IPS-NIHi7 (cell line): ENCODE results near the gene SPECC1.
"Not testable (repeated sequence)": the region's sequence is repeated elsewhere in the genome, so short reads cannot be mapped to it uniquely, and the experiment has no call there.

Source experiments
- DNase-seq: peaks from one replicate; pipeline ENCODE4 v3.0.0; 2012; ENCODE audit warnings: mixed read lengths; ENCODE audit errors: extremely low spot score

SPECC1 gene

GRCh38 chr17:20207262-20207985 lies 198.3 kb downstream of the SPECC1 start:
- DNase-seq = no peak

GRCh38 chr17:20208717-20209116 lies 199.6 kb downstream of the SPECC1 start:
- DNase-seq = no peak

- DNase-seq = no peak
These were observed 201.0 kb downstream of the SPECC1 start for GRCh38 chr17:20210180-20210579.

GRCh38 chr17:20210614-20211013 lies 201.5 kb downstream of the SPECC1 start:
- DNase-seq = no peak

GRCh38 chr17:20211246-20211645 lies 202.1 kb downstream of the SPECC1 start:
- DNase-seq = no peak

- DNase-seq = no peak
These were observed 204.3 kb downstream of the SPECC1 start for GRCh38 chr17:20213449-20213848.

GRCh38 chr17:20214794-20215193 lies 205.6 kb downstream of the SPECC1 start:
- DNase-seq = no peak

GRCh38 chr17:20216154-20216815 lies 207.1 kb downstream of the SPECC1 start:
- DNase-seq = no peak

GRCh38 chr17:20216853-20217252 lies 207.7 kb downstream of the SPECC1 start:
- DNase-seq = no peak

- no peak for DNase-seq
These were observed 208.5 kb downstream of the SPECC1 start for GRCh38 chr17:20217677-20218076.

GRCh38 chr17:20218272-20218671 lies 209.1 kb downstream of the SPECC1 start:
- DNase-seq = no peak

- no peak for DNase-seq
These were observed 214.7 kb downstream of the SPECC1 start for GRCh38 chr17:20223808-20224328.

GRCh38 chr17:20224379-20224778 lies 215.2 kb downstream of the SPECC1 start:
- no peak for DNase-seq

- no peak for DNase-seq
These were observed 216.3 kb downstream of the SPECC1 start for GRCh38 chr17:20225162-20226115.

- peak; percentile 89 for DNase-seq
These were observed 217.8 kb downstream of the SPECC1 start for GRCh38 chr17:20226814-20227482.

GRCh38 chr17:20227720-20228370 lies 218.7 kb downstream of the SPECC1 start:
- not testable (repeated sequence) for DNase-seq

- DNase-seq = no peak
These were observed 219.3 kb downstream of the SPECC1 start for GRCh38 chr17:20228410-20228809.

GRCh38 chr17:20228860-20229259 lies 219.7 kb downstream of the SPECC1 start:
- no peak for DNase-seq

GRCh38 chr17:20230924-20231323 lies 221.8 kb downstream of the SPECC1 start:
- no peak for DNase-seq

- no peak for DNase-seq
These were observed 223.5 kb downstream of the SPECC1 start for GRCh38 chr17:20232611-20233010.

GRCh38 chr17:20234276-20234675 lies 225.1 kb downstream of the SPECC1 start:
- DNase-seq = no peak
